Kidney glomerular epithelial cell (primary cell): ENCODE data around the gene SPRR2B.
A peak's percentile ranks its signal among the peaks of the same experiment; 100 is the strongest.
"Not testable (repeated sequence)": the region's sequence is repeated elsewhere in the genome, so short reads cannot be mapped to it uniquely, and the experiment has no call there.

Experiments
- DNase-seq: peaks from one replicate; lab custom pipeline; 2025; lab: John Stamatoyannopoulos, UW

Gene SPRR2B

DNA sequence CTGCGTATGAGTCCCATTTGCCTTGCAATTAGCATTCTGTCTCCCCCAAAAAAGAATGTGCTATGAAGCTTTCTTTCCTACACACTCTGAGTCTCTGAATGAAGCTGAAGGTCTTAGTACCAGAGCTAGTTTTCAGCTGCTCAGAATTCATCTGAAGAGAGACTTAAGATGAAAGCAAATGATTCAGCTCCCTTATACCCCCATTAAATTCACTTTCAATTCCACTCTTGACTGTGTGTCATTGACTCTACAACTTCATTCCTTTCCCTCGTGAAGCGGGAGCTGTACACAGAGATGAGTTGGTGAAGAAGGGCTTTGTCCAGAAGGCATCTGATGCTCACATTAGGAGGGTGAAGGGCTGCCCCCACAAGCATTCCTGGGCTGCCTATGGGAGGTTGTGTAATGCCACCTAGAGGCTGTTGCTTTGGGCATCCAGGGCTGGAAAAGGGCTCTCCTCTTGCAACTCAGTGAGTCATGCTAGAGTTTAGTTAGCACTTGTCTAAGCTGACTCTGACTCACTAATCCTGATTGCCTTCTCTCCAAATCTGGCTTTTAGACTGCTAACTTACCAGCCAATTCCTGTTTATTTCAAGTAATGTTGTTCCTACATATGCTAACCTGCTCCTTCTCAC is 38.6 kb downstream of the SPRR2B start:
- DNase-seq, result peak; percentile 70

- no peak for DNase-seq
These were observed 39.3 kb downstream of the SPRR2B start for GRCh38 chr1:153032073-153032472.

DNA sequence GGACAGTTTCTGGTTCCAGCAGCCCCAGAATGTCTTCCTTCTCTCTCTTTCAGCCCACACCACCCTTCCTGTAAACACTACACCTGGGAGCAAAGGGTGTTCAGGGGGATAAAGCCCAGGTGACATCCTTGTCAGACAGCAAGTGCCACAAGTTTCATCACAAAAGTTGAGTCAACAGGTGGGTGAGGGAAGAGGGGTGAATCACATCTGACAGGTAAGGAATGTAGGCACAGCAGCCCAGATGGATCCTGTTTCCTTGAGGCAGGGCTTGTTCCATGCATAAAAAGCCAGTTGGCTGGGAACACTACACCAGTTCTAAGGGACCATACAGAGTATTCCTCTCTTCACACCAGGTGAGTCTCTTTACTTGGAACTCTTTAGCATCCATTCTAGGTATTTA is 40.5 kb downstream of the SPRR2B start, which contains the start of gene SPRR1B:
Gene SPRR1B, plus strand, starts transcription at position 309 of the 400 bp plus-strand sequence. CDS start 1,143 bp downstream, outside the sequence.
- no peak for DNase-seq

DNA sequence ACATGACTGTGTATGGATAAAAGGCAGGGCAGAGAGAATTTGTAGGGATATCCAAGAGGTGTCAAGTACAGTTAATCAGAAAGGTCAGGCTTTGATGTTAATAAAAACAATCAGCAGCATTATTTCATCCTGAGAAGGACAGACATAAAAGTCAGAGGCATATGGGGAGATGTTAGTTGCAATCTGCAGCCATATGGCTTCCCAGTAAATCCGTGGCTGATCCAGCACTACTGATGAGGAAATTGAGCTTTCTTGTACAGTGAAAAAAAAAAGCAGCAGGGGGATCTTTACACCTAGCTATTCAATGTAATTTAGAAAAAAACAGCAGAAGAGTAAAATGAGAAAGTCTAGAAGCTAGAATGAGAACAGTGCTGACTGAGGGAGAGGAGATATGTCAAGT is 42.6 kb downstream of the SPRR2B start:
- DNase-seq, result no peak

GRCh38 chr1:153025797-153026196 is 45.6 kb downstream of the SPRR2B start:
- no peak for DNase-seq

DNA sequence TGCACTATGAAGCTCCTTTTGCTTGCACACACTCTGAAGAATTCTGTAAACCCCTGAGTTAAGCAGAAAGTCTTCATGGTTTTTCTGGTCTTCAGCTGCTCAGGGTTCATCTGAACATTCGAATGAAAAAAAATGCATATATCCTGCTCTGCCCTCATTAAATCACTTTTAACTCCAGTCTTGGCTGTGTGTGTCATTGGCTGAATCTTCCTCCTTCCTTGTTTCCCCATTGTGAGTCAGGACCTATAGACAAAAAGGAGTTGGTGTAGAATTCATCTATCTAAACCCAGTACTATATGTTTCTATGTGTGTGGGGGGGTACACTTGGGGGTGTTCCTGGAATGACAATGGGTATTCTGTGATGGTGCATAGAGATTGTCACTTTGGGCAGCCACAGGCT is 47.0 kb downstream of the SPRR2B start:
- DNase-seq, result no peak

GRCh38 chr1:153023109-153023508 is 48.3 kb downstream of the SPRR2B start:
- no peak for DNase-seq

DNA sequence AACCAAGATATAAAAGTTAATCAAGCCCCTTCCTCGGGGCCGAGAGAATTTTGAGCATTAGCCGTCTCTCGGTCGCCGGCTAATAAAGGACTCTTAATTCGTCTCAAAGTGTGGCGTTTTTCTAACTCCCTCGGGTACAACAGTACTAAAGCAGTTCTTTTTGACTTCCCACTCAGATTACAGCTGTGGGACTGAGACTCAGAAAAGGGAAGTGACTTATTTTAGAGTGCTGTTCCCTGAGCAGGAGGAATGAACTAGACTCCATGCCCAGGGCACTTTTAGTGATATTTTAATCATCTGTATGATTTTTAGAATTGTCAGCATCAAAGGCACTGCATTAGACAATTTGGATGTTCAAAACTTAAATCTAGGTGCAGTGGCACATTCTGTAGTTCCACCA is 49.1 kb downstream of the SPRR2B start:
- not testable (repeated sequence) for DNase-seq

DNA sequence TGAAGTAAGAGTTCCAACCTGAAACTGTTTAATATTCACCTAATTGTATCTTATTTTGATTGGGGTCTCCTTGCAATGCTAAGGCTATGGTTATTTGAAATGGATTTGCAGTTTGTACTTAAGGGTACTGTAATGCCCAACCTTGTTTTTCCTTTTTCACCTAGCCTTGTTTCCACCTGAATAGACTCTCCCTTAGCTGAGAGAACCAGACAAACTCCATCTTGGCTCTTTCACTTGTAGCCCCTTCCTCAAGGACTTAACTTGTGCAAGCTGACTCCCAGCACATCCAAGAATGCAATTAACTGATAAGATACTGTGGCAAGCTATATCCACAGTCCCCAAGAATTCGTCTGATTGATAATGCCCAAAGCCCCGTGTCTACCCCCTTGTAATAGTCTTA is 49.6 kb downstream of the SPRR2B start:
- DNase-seq, result not testable (repeated sequence)
